GM21381 (cell line): Measurements from ENCODE around the gene TUBAL3.
A peak's percentile ranks its signal among the peaks of the same experiment; 100 is the strongest.
"Not testable (repeated sequence)": the region's sequence is repeated elsewhere in the genome, so short reads cannot be mapped to it uniquely, and the experiment has no call there.

Experiments
- ATAC-seq: cut with Tn5 transposase; IDR thresholded peaks from one replicate; pipeline ENCODE4 v1.9.1; 2021; ENCODE audit warnings: mild to moderate bottlenecking, moderate library complexity; ENCODE audit not compliant: unreplicated experiment

TUBAL3 gene

GRCh38 chr10:5424751-5425150 is 20.1 kb upstream of the TUBAL3 start:
- ATAC-seq, result no peak

GRCh38 chr10:5423771-5424170 is 19.1 kb upstream of the TUBAL3 start:
- ATAC-seq, result no peak

- no peak for ATAC-seq
Measured at GRCh38 chr10:5419466-5420094, 15.0 kb upstream of the TUBAL3 start.

GRCh38 chr10:5418584-5418983 is 14.0 kb upstream of the TUBAL3 start:
- no peak for ATAC-seq

GRCh38 chr10:5416981-5417380 is 12.4 kb upstream of the TUBAL3 start:
- ATAC-seq, result no peak

GRCh38 chr10:5413012-5413938 is 8.6 kb upstream of the TUBAL3 start:
- ATAC-seq, result no peak

- peak; percentile 97 for ATAC-seq
Measured at GRCh38 chr10:5412277-5412941, 7.8 kb upstream of the TUBAL3 start, which contains the start of gene NET1. Gene NET1 (plus strand): TSS chr10:5412557. CDS start chr10:5412693, 136 bp downstream.

- ATAC-seq, result no peak
Measured at GRCh38 chr10:5411941-5412276, 7.3 kb upstream of the TUBAL3 start.

GRCh38 chr10:5410787-5411186 is 6.2 kb upstream of the TUBAL3 start:
- not testable (repeated sequence) for ATAC-seq

GRCh38 chr10:5406918-5407317 is 2.3 kb upstream of the TUBAL3 start:
- no peak for ATAC-seq

- no peak for ATAC-seq
Measured at GRCh38 chr10:5402798-5403197, 1.8 kb downstream of the TUBAL3 start.

GRCh38 chr10:5400468-5401240 is 4.0 kb downstream of the TUBAL3 start:
- ATAC-seq, result no peak

GRCh38 chr10:5399332-5399731 is 5.3 kb downstream of the TUBAL3 start:
- ATAC-seq, result no peak

- ATAC-seq, result no peak
Measured at GRCh38 chr10:5396556-5397300, 7.9 kb downstream of the TUBAL3 start.

GRCh38 chr10:5395168-5395567 is 9.5 kb downstream of the TUBAL3 start:
- ATAC-seq, result no peak

- ATAC-seq, result no peak
Measured at GRCh38 chr10:5393529-5393928, 11.1 kb downstream of the TUBAL3 start.

GRCh38 chr10:5391790-5392189 is 12.8 kb downstream of the TUBAL3 start:
- no peak for ATAC-seq

- ATAC-seq, result no peak
Measured at GRCh38 chr10:5390607-5391205, 13.9 kb downstream of the TUBAL3 start.

- ATAC-seq, result no peak
Measured at GRCh38 chr10:5387169-5387568, 17.5 kb downstream of the TUBAL3 start.

- no peak for ATAC-seq
Measured at GRCh38 chr10:5385224-5385623, 19.4 kb downstream of the TUBAL3 start.
